Spleen (tissue), 7 donors: ENCODE measurements around the gene SAMD8.

Source experiments
- POLR2A ChIP-seq, 3 donors: fragments of 450-650 bp; IDR thresholded peaks; one replicate each; pipeline ENCODE4 v1.5.1; 2017; ENCODE audit warnings: antibody characterized with exemption in 3 of 3, mild to moderate bottlenecking in 1 of 3
- POLR2AphosphoS5 ChIP-seq, 3 donors: sonication (generic); formaldehyde crosslinking; IDR thresholded peaks; one replicate each; pipeline ENCODE4 v1.5.1; 2017; ENCODE audit warnings: antibody characterized with exemption in 3 of 3
- TF ChIP-seq, protein P1 (sequence below), 11 experiments: fragments of 200-600 bp in 7 of 11; fragments of 450-650 bp in 4 of 11; sonication (generic) in 4 of 11; IDR thresholded peaks in 8 of 11; conservative IDR thresholded peaks in 3 of 11; 1 replicate in 7 of 11; 2 replicates in 4 of 11; pipeline versions ENCODE4 v1.4.0 to v1.8.0; 2016 to 2021; ENCODE audit warnings: antibody characterized with exemption in 11 of 11, inconsistent platforms in 4 of 11, mild to moderate bottlenecking in 1 of 11
- donor health status: DM: no; HTN: no; CAD: no; lungs with moderate emphysema.
- donor health status: DM: no; HTN: no; CAD: no.
- donor health status: DM: no; HTN: no; CAD: no.

DNA sequence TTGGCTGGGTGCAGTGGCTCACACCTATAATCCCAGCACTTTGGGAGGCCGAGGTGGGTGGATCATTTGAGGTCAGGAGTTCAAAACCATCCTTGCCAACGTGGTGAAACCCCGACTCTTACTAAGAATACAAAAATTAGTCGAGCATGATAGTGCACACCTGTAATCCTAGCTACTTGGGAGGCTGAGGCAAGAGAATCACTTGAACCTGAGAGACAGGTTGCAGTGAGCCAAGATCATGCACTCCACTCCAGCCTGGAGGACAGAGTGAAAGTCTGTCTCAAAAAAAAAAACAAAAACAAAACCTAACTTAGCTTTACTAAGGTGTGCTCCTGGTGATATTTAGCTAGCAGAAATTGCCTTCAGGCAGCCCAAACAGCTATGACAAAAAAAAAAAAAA lies 74.9 kb downstream of the SAMD8 start:
- TF ChIP-seq, protein P1, sequence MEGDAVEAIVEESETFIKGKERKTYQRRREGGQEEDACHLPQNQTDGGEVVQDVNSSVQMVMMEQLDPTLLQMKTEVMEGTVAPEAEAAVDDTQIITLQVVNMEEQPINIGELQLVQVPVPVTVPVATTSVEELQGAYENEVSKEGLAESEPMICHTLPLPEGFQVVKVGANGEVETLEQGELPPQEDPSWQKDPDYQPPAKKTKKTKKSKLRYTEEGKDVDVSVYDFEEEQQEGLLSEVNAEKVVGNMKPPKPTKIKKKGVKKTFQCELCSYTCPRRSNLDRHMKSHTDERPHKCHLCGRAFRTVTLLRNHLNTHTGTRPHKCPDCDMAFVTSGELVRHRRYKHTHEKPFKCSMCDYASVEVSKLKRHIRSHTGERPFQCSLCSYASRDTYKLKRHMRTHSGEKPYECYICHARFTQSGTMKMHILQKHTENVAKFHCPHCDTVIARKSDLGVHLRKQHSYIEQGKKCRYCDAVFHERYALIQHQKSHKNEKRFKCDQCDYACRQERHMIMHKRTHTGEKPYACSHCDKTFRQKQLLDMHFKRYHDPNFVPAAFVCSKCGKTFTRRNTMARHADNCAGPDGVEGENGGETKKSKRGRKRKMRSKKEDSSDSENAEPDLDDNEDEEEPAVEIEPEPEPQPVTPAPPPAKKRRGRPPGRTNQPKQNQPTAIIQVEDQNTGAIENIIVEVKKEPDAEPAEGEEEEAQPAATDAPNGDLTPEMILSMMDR (IDR thresholded peaks at IDR 0.05 in 8 of 11, conservative IDR thresholded peaks at IDR 0.05 in 3 of 11): no peak
- TF ChIP-seq POLR2AphosphoS5 (IDR thresholded peaks at IDR 0.05): no peak
- TF ChIP-seq POLR2A (IDR thresholded peaks at IDR 0.05): no peak
